OCI-LY1 (cell line): ENCODE data around the gene TGM1.

Experiments
- EZH2 ChIP-seq: fragments of 200-600 bp; sonication (generic), shearing (Covaris generic); IDR thresholded peaks from 2 replicates; pipeline ENCODE4 v1.8.0; 2017; ENCODE audit warnings: borderline replicate concordance, mixed run types, mild to moderate bottlenecking, antibody characterized with exemption, low read length, moderate library complexity, mixed read lengths
- TF ChIP-seq, protein P1 (sequence below): fragments of 200-600 bp; sonication (generic), shearing (Covaris generic); IDR thresholded peaks from 2 replicates; pipeline ENCODE4 v1.5.1; 2017; ENCODE audit warnings: mild to moderate bottlenecking, antibody characterized with exemption, low read length, moderate library complexity, mixed read lengths

DNA sequence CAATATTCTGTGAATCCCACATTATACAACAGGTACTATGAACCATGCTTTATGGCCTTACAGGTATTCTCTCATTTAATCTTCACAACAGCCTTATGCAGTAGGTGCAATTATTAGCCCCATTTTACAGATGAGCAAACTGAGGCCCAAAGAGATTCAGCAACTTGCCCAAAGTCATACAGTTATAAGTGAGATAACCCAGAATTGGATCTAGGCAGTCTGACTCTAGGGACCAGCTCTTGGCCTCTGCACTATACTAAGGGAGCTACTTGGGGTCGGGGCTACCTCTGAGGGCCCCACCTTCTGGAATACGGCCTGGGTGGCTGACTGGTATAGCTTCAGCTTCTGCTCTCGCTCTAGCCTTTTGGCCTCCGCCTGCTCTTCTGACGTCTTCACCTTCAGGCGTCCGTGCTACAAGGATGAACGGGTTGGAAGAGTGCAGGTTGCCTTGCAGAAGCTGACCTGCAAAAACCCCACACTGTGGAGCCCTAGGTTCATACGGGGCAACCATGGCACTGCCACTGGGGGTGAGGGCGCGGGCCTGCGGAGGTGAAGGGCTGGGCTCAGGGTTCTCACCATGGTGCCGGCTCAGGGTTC lies 7.7 kb upstream of the TGM1 start:
- TF ChIP-seq, protein P1, sequence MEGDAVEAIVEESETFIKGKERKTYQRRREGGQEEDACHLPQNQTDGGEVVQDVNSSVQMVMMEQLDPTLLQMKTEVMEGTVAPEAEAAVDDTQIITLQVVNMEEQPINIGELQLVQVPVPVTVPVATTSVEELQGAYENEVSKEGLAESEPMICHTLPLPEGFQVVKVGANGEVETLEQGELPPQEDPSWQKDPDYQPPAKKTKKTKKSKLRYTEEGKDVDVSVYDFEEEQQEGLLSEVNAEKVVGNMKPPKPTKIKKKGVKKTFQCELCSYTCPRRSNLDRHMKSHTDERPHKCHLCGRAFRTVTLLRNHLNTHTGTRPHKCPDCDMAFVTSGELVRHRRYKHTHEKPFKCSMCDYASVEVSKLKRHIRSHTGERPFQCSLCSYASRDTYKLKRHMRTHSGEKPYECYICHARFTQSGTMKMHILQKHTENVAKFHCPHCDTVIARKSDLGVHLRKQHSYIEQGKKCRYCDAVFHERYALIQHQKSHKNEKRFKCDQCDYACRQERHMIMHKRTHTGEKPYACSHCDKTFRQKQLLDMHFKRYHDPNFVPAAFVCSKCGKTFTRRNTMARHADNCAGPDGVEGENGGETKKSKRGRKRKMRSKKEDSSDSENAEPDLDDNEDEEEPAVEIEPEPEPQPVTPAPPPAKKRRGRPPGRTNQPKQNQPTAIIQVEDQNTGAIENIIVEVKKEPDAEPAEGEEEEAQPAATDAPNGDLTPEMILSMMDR: no peak
- no peak for TF ChIP-seq EZH2
